Measurements from ENCODE around the gene SH3BP4. TPM values are rescaled to one million over a fixed set of nuclear protein-coding genes. Genes with fewer than 3 reads are reported as not detected.
"Not testable (repeated sequence)": the region's sequence is repeated elsewhere in the genome, so short reads cannot be mapped to it uniquely, and the experiment has no call there.

SH3BP4 gene
- total RNA-seq, 1 donor from 2014 or later, result 5.5 TPM

DNA sequence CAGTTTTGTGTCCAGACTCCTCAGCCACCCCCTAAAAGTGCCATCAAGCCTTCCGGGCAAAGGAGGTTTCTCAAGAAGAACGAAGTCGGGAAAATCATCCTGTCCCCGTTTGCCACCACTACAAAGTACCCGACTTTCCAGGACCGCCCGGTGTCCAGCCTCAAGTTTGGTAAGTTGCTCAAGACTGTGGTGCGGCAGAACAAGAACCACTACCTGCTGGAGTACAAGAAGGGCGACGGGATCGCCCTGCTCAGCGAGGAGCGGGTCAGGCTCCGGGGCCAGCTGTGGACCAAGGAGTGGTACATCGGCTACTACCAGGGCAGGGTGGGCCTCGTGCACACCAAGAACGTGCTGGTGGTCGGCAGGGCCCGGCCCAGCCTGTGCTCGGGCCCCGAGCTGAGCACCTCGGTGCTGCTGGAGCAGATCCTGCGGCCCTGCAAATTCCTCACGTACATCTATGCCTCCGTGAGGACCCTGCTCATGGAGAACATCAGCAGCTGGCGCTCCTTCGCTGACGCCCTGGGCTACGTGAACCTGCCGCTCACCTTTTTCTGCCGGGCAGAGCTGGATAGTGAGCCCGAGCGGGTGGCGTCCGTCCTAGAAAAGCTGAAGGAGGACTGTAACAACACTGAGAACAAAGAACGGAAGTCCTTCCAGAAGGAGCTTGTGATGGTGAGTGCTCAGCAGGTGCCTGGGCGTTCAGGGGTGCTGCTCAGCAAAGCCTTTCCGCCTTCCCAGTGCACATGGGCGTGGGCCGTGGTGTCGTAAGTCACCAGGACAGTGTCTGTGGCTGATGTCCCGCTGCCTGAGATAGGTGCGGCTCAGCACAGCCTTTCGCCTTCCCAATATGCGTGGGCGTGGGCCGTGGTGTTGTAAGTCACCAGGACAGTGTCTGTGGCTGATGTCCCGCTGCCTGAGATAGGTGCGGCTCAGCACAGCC, 91.0 kb downstream of the SH3BP4 start:
- no peak for DNase-seq

DNA sequence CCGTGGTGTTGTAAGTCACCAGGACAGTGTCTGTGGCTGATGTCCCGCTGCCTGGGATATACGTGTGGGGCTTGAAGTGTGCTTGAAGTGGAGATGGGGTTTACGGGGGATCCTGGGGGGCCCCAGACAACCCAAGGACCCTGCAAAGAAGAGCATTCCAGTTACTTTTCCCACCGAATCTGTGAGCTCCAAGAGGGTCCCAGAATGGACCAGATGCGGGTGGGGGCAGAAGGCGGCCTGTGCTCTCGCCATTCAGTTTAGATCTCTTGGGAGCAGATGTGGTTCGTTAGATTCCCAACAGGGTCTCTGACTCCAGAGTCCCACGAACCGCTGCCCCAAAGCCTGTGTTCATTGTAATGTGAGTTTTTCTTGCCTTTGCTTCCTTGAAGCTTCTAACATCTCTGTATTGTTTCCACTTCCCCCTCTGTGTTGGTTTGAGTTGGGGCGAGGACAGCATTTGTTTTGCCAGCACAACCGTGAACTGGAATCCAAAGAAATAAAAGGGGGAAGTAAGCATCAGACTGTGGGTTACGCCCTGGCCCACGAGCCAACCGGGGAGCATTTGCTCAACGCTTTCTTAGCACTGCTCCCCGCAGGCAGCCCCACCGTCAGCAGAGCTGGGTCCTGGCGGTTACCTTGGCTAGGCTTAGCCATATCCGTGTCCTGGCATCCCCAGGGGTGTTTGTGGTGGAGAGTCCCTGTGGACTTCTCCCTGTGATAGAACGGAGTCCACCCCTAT, 92.1 kb downstream of the SH3BP4 start:
- DNase-seq, result no peak

DNA sequence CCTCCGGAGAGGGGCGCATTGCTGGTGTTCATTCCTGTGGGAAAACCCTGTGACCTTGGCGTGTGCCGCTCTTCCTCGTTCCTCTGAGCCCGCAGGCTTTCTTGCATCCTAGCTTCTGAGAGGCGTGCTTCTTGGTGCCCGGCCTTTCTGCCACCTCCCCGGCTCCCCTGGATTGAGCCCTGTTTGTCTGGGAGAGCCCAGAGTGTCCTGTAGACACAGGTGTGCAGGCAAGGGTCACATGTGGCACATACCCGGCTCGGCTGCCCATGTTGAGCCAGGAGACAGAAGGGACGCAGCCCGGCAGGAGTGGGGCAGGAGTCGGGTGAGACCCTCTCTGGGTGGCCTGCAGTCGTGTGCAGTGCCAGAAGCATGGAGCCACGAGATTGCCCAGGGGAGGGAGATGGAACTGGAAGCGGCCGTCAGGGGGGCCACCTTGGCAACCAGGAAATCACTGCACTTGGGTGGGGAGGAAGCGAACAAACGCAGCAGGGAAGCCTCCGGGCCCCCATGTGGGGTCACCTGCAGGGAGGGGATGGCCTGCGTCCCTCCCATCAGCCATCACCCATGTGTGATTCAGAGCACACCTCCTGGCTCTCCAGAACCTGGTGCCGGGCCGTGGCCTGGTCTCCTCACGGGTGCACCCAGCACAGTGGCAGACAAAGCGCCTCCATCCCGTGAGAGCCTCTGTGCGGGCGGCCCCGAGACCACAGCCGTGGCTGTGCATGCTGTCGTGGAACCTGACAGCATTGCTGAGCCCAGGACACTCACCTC, 92.9 kb downstream of the SH3BP4 start:
- no peak for DNase-seq

DNA sequence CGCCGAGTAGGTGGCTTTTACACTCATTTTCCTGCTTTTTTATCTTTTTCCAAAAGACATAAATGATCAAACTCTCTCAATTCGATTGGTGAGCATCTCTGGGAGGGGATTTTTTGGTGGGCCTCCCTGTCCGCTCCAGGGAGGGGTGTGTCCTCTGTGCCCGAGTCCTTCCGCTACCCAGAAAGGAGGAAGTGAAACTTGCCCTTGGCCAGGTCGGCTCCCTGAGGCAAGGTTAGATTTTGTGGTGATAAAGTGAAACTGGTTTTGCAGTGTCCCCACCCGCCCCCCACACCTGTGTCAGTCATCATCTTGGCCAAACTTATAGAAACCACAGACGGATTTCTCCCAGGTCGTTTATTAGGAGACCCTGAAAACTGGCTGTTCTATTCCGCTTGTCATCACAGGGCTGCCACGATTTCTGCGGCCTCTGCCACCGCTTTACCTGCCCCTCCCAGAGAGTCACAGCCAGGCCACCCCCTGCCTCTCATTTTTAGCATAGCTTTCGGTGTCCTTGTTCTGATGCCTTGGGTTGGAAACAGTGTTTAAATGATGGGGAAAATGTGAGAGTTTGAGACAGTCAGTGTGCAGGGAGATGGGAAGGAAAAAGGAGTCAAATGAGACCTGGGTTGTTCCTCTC, 93.6 kb downstream of the SH3BP4 start:
- no peak for DNase-seq

DNA sequence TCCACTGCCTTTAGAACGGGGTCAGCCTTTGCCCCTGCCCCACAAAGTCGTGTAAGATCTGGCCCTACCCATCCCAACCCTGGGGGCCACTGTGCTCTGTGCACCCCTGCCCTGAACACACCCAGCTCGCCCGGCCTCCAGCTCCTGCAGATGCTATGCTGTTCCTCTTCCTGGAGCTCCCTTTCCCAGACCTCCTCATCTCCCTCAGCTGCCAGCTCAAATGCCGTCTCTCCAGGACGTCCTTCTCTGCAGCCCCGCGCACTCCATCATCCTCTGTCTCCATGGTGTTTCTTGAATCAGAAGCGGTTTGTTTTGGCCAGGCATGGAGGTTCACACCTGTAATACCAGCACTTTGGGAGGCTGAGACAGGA, 94.1 kb downstream of the SH3BP4 start:
- no peak for DNase-seq

DNA sequence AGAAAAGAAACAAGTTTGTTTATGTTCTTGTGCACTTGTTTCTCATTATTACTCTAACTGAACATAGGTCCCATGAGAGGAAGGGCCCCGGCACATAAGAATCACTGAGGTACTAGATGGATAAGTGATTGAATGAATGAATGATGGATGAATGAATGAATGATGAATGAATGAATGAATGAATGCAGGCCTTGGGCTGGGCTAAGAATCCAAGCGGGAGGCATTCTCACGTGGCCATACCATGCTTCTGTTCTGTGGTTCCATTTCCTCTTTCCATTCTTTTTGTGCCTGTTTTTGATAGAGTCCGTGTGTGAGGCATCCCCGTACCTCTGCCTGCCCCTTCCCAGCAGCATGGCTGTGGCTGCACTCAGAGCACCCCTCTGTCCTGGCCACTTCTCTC, 94.8 kb downstream of the SH3BP4 start:
- no peak for DNase-seq

DNA sequence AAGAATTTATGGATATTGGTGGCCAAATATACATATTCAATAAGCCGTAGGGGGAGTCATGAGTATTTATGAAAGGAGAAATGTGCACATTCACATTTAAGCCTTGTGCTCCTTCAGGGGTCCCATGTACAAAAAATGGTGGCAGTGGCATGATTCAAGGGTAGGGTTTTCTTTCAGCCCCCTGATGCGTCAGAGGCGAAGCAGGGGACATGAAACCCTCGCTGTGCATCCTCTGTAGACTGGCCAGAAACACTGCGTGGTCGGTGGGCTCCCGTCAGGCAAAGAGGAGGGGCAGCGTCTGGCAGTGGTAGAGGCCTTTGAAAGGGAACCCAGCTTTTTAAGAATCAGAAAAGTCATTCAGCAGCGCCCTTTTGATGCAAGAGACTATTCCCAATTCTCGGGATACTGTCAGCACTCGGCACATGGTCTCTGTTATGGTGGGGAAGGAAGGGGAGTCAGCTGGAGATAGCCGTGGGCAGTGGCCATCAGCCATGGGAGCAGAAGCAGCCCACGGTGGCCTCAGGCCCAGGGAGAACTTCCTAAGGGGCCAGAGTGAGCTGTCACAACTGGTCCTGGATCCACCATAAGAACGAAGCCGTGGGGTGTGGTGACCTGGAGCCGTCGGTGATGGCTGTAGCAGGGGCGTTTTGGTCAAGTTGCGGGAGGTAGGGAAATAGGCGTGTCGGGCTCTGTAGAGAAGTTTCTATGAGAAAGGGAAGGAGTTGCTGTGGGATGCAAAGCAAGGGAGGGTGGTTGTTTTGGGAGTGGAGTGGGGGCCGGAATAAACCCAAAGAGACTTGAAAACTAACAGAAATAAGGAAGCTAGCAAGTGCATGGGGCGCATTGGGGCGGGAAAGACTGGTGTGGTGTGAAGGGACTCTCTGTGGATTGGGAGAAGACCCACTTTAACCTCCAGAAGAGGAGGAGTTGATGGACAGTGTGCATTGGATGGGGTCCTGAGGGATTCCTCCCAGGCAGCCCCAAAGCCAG, 95.6 kb downstream of the SH3BP4 start:
- no peak for DNase-seq

DNA sequence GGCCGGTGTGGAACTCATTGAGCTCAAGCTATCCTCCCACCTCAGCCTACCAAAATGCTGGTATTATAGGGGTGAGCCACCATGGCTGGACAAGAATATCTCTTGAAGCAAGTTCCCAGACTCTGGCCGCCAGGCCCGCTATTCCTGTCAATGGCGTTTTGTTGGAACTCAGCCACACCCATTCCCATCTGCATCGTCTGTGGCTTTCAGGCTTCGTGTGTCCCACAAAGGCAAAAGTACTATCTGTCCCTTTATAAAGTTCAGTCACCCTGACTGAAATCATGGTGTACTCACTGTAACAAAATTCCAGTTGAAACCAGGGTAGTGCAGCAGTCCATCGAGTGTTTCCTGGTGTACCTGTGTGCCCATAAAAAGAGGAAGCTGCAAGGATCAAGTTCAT, 96.7 kb downstream of the SH3BP4 start:
- DNase-seq, result no peak

DNA sequence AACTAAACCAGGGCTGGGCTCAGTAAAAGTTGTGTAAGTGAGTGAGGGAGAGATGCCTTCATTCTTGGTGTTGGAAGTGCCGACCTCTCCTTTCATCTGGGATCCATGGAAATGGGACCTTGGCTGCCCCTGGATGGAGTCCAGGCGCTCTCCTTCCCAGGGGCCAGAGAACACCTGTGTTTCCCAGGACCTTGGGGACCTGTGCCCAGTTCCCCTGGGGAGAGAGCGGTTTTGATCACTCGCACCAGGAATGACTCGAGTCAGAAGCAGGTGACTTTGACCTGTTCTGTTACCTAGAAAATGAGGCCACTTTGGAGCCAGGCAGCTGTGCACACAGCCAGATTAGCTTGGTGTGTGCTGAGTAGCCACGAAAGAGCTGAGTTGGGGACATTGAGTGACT, 97.3 kb downstream of the SH3BP4 start:
- DNase-seq, result no peak

DNA sequence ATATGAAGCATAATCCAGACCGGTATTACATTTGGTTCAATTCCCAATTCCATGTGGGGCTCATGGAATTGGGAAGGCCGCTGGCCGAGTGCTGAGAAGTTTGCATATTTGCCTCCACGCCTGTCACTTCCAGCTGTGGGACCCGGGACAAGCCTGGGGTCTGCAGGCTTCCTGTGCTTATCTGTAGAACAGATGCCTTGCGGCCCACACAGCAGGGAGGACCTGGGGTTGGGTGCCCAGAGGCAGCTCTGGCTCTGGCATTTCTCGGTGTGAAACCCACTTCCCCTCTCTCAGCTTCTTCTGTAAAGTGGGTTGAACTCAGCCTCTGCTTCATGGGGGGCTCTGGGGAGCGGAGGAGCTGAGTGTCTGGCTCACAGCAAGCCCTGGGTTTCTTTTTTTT, 97.9 kb downstream of the SH3BP4 start:
- no peak for DNase-seq

DNA sequence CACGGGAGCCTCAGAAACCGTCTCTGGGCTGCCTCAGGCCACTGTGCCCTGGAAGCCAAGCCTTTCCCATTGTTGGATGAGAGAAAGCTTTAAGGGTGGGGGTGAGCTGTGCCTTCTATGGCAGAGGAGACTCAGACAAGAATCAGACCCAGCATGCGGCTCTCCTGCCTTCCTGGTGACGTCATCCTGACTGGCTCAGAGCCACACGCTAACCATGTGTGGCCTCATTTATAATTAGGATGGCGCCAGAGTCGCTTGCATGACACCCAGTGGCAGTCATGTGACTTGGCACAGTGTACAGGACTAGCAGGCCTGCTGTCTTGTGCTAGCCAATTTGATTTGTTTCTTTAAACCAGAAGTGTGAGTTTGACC, 99.1 kb downstream of the SH3BP4 start:
- DNase-seq, result peak; percentile 78

DNA sequence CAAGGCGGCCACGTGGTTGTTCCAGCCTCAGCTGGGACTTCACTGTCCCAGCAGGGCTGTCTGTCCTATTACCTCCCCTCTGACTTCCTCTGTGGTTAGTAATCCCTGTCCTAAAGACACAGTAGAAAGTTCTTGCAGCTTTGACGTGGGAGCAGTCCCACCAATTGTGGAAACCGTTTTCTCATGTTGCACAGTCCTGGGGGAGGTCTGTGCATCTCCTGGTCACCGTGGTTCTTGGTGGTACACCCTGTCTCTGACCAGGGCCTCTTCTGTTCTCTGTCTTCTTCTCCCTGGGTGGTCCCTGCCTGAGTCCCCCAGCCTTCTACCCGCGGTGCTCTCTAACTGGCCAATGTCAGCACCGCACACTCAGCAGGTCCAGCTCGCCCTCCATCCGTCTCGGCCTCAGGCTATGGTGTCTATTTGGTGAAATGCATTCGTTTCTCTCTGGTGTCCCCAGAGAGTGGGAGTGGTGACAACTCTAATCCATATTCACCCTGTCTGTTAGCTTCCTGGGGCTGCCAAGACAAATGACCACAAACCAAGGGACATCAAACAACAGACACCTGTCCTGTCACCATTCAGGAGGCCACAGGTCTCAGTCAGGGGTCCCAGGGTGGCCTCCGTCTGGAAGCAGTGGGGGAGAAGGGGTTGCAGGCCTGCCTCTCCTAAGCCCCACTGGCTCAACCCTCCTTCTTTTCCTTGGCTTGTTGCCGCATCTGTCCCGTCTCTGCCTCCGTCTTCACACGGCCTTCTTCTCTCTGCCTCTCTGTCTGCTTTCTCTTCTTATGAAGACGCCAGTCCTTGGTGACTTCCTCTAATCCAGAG, 99.8 kb downstream of the SH3BP4 start:
- DNase-seq, result no peak

DNA sequence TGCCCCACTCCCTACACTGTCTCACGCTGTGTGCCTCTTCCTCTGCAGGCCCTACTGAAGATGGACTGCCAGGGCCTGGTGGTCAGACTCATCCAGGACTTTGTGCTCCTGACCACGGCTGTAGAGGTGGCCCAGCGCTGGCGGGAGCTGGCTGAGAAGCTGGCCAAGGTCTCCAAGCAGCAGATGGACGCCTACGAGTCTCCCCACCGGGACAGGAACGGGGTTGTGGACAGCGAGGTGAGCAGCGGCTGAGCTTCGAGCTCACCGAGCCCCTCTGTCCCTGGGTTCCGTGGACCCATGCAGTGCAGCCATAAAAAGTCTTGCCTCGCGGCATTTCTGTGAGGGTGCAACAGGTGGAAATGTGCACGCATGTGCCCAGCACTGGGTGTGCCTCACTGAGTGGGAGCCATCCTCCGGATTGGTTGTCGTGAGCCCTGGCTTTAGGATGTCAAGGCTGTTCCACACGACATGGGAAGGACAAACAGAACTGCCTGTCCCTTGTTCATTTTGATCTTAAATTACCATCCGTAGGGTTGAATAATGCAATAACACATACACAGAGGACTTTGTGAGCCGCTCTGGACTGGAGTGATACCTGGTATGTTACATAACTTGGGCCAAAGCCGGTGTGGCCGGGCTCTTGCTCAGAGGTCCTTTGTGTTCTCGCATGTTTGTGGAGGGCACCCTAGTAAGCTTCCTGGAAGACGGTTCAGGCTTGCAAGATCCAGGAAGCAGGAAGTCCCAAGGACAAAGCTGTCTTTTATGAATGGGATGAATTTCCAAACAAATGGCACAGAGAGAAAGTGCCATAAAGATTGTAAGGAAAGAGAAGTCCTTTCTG, 100.9 kb downstream of the SH3BP4 start:
- DNase-seq, result no peak

DNA sequence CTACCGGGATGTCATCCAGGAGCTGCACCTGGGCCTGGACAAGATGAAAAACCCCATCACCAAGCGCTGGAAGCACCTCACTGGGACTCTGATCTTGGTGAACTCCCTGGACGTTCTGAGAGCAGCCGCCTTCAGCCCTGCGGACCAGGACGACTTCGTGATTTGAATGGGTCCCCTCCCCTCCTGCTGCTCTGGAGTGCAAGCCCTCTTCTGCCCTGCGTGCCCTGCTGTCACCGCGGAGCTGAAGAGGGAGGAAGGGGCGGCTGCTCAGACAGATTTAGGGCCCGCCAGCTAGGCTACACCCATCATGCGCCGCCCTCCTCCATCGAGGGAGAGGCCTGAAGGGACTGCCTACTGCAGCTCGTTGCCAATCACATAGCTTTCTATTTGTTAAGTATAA, 101.8 kb downstream of the SH3BP4 start:
- no peak for DNase-seq

DNA sequence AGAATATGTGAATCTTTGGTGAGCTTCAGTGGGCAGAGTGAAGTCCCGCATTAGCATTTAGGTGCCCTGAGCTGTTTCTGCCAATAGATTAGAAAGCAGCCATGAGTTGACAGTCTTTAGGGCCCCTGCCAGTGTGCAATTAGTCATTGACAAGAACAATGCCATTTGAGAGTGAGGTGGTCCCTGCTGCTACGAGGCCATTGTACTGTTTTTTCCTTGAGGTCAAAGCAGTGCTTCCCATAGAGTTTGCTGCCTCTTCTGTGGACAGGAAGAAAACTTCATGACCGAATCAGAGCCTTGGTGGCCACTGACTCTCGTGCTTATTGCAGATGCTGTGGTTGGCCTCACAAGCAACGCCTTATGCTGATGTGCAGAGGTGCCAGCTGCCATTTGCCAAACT, 102.7 kb downstream of the SH3BP4 start:
- DNase-seq, result no peak

DNA sequence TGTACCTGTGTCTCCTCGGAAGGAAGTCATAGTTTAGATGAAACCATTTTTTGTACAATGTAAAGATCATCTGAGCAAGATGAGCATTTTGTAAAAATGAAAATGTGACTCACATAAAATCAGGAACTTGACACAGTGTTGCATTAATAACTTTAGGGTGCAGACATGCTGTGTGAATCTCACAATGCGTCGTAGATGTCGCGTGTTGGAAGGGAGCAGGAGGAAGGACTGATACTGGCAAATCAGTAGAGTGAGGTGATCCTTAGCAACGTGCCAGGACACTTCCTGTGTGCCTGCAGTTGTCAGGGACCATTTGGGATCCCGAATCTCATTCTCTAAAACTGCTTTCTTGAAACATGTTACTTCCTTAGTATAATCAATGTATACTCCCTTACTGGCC, 103.1 kb downstream of the SH3BP4 start:
- DNase-seq, result no peak

DNA sequence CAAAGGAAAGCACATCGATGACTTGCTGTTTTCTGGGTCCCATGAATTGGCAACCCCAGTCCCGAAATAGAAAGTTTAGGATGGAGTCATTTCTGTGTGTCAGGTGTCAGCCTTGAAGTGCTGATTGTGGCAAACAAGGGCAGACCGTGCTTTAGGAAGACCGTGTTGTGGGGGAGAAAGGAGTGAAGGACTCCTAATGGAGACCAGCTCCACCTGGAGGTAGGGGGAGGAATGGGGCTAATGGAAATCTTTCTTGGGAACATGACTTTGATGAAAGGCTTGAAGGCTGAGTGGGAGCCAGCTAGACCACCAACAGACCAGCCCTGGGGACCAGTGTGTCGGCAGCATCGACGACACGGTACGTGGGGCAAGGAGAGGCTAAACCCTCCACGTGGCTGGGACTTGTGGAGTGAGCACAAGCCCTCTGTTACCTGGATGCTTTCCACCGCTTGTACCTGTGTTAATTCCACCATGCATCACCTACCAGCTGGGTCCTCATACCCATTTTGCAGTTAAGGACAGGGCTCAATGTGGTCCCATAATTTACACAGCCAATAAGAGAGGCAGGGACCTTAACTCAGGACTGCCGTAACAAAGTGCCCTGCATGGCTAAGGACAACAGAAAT, 104.2 kb downstream of the SH3BP4 start:
- DNase-seq, result no peak

DNA sequence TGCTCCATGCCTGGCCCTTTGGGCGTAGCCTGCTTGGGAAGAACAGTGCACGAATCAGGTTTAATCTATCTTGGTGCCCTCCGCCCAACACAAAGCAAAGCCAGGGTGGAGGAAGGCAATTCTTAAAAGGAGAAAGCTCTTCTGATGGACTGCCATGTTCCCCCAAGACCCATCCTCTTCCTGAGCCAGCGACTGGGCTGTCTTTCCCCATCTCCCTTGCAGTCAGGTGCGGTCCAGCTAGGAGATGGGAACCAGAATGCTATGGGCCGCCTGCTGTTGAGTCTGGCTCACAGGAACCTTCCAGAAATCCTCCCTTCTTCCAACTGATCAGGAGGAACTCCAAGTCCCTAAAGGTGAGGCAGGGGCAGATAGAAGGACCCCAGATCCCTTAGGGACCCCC, 105.0 kb downstream of the SH3BP4 start:
- DNase-seq, result no peak

DNA sequence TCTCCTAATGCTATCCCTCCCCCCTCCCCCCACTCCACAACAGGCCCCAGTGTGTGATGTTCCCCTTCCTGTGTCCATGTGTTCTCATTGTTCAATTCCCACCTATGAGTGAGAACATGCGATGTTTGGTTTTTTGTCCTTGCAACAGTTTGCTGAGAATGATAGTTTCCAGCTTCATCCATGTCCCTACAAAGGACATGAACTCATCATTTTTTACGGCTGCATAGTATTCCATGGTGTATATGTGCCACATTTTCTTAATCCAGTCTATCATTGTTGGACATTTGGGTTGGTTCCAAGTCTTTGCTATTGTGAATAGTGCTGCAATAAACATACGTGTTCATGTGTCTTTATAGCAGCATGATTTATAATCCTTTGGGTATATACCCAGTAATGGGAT, 105.8 kb downstream of the SH3BP4 start:
- DNase-seq, result not testable (repeated sequence)
